Activated T-cell treated with anti-CD3 and anti-CD28 coated beads, Interleukin-2, amount 50 U/mL, for 72 hours (primary cell): ENCODE results near the gene BRSK2. TPM values are rescaled to one million over a fixed set of nuclear protein-coding genes. Genes with fewer than 3 reads are reported as not detected.
"Not testable (repeated sequence)": the region's sequence is repeated elsewhere in the genome, so short reads cannot be mapped to it uniquely, and the experiment has no call there.

Source experiments
- ATAC-seq, 2 donors: fragments of 150-1000 bp; cut with Tn5 transposase; replicated peaks in 1 of 2; 2 replicates each; pipeline ENCODE4 v1.10.0; 2021; ENCODE audit warnings: moderate library complexity in 2 of 2, mild to moderate bottlenecking in 1 of 2
- DNase-seq, 2 donors: peaks; one replicate each; pipeline ENCODE4 v3.0.0; 2021 to 2022; ENCODE audit warnings: mixed read lengths in 1 of 2
- H3K27ac Mint-ChIP-seq: one replicate; pipeline ENCODE4 v1.8.0; 2022; ENCODE audit warnings: mild to moderate bottlenecking, moderate library complexity, mixed read lengths
- H3K27me3 Mint-ChIP-seq: one replicate; pipeline ENCODE4 v1.8.0; 2022; ENCODE audit warnings: low read depth, mixed read lengths
- H3K36me3 Mint-ChIP-seq, 2 donors: one replicate each; pipeline ENCODE4 v1.8.0; 2022; ENCODE audit warnings: mixed read lengths in 2 of 2, mild to moderate bottlenecking in 1 of 2; ENCODE audit not compliant: insufficient read depth in 2 of 2
- H3K4me1 Mint-ChIP-seq: one replicate; pipeline ENCODE4 v1.8.0; 2022; ENCODE audit warnings: low read depth, mixed read lengths
- H3K4me3 Mint-ChIP-seq, 2 donors: one replicate each; pipeline ENCODE4 v1.8.0; 2022; ENCODE audit warnings: mild to moderate bottlenecking in 2 of 2, mixed read lengths in 2 of 2, moderate library complexity in 2 of 2
- H3K9me3 Mint-ChIP-seq, 2 donors: one replicate each; pipeline ENCODE4 v1.8.0; 2022; ENCODE audit warnings: mixed read lengths in 2 of 2
- total RNA-seq, 2 donors: library from RNA; stranded (reverse); gene quantifications; one replicate each; pipeline ENCODE4 v1.2.3, GENCODE V29; 2022

Gene BRSK2
- total RNA-seq, 2 donors from 2014 or later, result 0.51 to 0.84 TPM

GRCh38 chr11:1419811-1420210 lies 30.1 kb downstream of the BRSK2 start:
- H3K27me3 Mint-ChIP-seq, result no peaks in the 10 kb centered on the region
- DNase-seq, result no peak
- no peak overlapping the region for H3K27ac Mint-ChIP-seq
- H3K9me3 Mint-ChIP-seq, result peaks cover 1 to 15% of the 10 kb centered on the region in 2 donors
- H3K4me1 Mint-ChIP-seq, result no peaks in the 10 kb centered on the region
- no peak for ATAC-seq
- no peak overlapping the region for H3K4me3 Mint-ChIP-seq
- H3K36me3 Mint-ChIP-seq, result peaks cover 10 to 21% of the 10 kb centered on the region in 2 donors

DNA sequence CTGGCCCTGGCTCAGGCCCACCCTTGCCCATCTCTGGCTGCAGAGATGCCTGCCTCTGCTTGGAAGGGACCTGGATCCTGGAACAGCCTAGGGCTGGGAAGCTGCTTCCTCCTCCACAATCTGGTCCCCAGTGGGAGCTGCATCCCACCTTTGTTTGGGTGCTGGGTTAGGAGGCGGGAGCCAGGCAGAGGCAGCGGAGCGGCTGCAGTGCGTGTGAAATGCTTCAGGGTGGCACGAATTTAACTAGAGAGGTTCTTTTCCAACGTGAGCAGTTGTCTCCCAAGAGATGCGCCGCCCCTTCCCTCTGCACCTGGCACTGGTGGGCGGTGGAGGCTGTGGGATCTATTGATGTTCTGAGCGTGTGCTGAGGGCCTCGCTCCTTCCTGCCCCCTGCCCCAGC lies 31.6 kb downstream of the BRSK2 start:
- Mint-ChIP-seq H3K4me3 (no peak overlapping the region), H3K27ac (no peak overlapping the region), H3K9me3 (peaks cover 1 to 15% of the 10 kb centered on the region in 2 donors), H3K27me3 (no peaks in the 10 kb centered on the region), H3K36me3 (peaks cover 10 to 21% of the 10 kb centered on the region in 2 donors), H3K4me1 (no peaks in the 10 kb centered on the region)
- ATAC-seq (no peak), DNase-seq (no peak)

DNA sequence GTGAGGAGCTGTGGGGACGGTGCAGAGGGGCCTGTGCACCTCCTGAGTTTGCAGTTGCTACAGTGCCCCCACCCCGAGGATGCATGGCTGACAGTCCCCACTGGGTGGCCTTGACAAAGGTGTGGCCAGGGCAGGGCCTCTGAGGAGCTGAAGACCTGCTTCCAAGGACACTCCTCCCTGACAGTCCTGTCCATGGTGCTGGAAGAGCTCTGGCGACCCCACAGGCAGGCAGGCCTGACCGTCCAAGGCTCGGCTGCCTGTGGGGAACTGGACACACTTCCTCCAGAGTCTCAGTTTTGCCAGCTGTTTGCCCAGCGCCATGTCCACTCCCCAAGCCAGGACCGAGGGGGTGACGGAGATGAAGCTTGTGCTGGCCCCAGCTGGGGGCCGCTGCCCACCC lies 32.7 kb downstream of the BRSK2 start:
- no peaks in the 10 kb centered on the region for H3K4me1 Mint-ChIP-seq
- no peaks in the 10 kb centered on the region for H3K27me3 Mint-ChIP-seq
- DNase-seq (no peak), ATAC-seq (no peak)
- peaks cover 1 to 9% of the 10 kb centered on the region in 2 donors for H3K9me3 Mint-ChIP-seq
- peaks cover 7 to 13% of the 10 kb centered on the region in 2 donors for H3K36me3 Mint-ChIP-seq
- no peak overlapping the region for H3K4me3 Mint-ChIP-seq
- H3K27ac Mint-ChIP-seq, result no peak overlapping the region

- DNase-seq, result no peak
- H3K36me3 Mint-ChIP-seq, result peaks cover 6 to 13% of the 10 kb centered on the region in 2 donors
- no peaks in the 10 kb centered on the region for H3K27me3 Mint-ChIP-seq
- no peak overlapping the region for H3K4me3 Mint-ChIP-seq
- ATAC-seq, result no peak
- no peak overlapping the region for H3K27ac Mint-ChIP-seq
- no peaks in the 10 kb centered on the region for H3K4me1 Mint-ChIP-seq
- H3K9me3 Mint-ChIP-seq, result peaks cover 1 to 9% of the 10 kb centered on the region in 2 donors
Measured at GRCh38 chr11:1422981-1423380, 33.2 kb downstream of the BRSK2 start.

DNA sequence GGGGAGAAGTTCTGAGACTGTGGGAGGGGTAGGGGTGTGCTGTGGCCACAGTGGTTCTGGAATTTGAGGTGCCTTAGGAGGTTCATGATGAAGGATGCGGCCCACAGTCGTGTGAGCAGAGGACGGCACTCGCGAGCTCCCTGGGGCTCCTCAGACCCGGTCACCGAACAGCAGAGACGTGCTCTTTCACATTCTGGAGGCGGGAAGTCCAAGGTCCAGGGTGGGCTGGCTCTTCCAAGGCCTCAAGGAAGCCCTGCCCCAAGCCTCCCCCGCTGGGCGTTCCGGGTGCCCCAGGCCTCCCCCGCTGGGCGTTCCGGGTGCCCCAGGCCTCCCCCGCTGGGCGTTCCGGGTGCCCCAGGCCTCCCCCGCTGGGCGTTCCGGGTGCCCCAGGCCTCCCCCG lies 33.7 kb downstream of the BRSK2 start:
- H3K4me3 Mint-ChIP-seq, H3K27me3 Mint-ChIP-seq, H3K27ac Mint-ChIP-seq, H3K4me1 Mint-ChIP-seq, ATAC-seq, H3K9me3 Mint-ChIP-seq, DNase-seq: not testable (repeated sequence)
- peaks cover 4 to 13% of the 10 kb centered on the region in 2 donors for H3K36me3 Mint-ChIP-seq

GRCh38 chr11:1425006-1425405 lies 35.3 kb downstream of the BRSK2 start:
- H3K9me3 Mint-ChIP-seq, result peaks cover under 1 to 4% of the 10 kb centered on the region in 2 donors
- DNase-seq, result no peak
- no peaks in the 10 kb centered on the region for H3K27me3 Mint-ChIP-seq
- H3K36me3 Mint-ChIP-seq, result peaks cover 0 to under 1% of the 10 kb centered on the region in 2 donors
- no peaks in the 10 kb centered on the region for H3K4me1 Mint-ChIP-seq
- no peak overlapping the region for H3K4me3 Mint-ChIP-seq
- no peak overlapping the region for H3K27ac Mint-ChIP-seq
- ATAC-seq, result no peak

DNA sequence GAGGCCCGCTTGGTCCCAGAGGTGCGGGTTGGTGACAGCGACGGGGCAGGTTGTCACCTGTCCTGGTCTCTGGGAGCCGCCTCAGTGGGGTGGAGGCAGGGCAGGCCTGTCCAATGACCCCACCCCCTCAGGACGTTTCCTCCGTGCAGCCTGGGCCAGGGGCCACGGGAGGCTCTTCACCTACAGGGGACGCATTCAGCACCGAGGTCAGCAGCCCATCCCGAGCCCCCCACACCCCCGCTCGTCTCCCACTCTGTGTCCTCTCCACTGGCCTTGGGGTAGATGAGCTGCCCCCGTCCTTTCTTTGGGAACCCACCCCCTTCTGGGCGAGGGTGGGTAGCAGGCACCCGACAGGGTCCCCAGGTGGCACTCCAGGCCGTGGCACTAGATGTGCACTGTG lies 35.7 kb downstream of the BRSK2 start:
- Mint-ChIP-seq H3K4me1 (no peaks in the 10 kb centered on the region), H3K27me3 (no peaks in the 10 kb centered on the region), H3K36me3 (no peaks in the 10 kb centered on the region), H3K4me3 (no peak overlapping the region), H3K9me3 (peaks cover 0 to 4% of the 10 kb centered on the region in 2 donors), H3K27ac (no peak overlapping the region)
- DNase-seq, result no peak
- ATAC-seq, result no peak

DNA sequence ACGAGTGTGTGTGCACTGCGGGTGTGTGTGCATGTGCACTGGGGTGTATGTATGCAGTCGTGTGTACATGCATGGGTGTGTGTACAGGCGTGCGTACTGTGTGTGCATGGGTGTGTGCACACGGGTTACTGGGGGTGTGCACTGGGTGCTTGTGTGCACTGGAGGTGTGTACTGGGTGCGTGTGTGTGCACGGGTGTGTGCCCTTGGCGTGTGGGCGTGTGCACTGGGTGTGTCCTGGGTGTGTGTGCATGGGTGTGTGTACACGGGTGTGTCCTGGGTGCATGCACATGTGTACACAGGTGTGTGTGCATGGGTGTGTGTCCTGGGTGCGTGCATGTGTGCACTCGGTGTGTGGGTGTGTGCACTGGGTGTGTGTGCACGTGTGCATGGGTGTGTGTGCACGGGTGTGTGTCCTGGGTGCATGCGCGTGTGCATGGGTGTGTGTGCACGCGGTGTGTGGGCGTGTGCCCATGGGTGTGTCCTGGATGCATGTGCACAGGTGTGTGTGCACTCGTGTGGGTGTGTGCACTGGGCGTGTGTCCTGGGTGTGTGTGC lies 39.1 kb downstream of the BRSK2 start:
- Mint-ChIP-seq H3K4me3 (no peak overlapping the region), H3K27ac (no peak overlapping the region), H3K27me3 (no peaks in the 10 kb centered on the region), H3K4me1 (no peaks in the 10 kb centered on the region), H3K9me3 (peaks cover 0 to 4% of the 10 kb centered on the region in 2 donors), H3K36me3 (no peaks in the 10 kb centered on the region)
- DNase-seq (no peak), ATAC-seq (no peak)

GRCh38 chr11:1433568-1433967 lies 43.8 kb downstream of the BRSK2 start:
- Mint-ChIP-seq H3K9me3 (peaks cover 0 to 4% of the 10 kb centered on the region in 2 donors), H3K27ac (no peak overlapping the region), H3K36me3 (no peaks in the 10 kb centered on the region), H3K4me1 (no peaks in the 10 kb centered on the region), H3K4me3 (no peak overlapping the region), H3K27me3 (no peaks in the 10 kb centered on the region)
- DNase-seq, result no peak
- no peak for ATAC-seq

GRCh38 chr11:1433977-1434640 lies 44.4 kb downstream of the BRSK2 start:
- Mint-ChIP-seq H3K36me3 (no peaks in the 10 kb centered on the region), H3K27me3 (no peaks in the 10 kb centered on the region), H3K27ac (no peak overlapping the region), H3K4me1 (no peaks in the 10 kb centered on the region), H3K4me3 (no peak overlapping the region), H3K9me3 (peaks cover 0 to under 1% of the 10 kb centered on the region in 2 donors)
- no peak for ATAC-seq
- no peak for DNase-seq

GRCh38 chr11:1435479-1435819 lies 45.7 kb downstream of the BRSK2 start:
- not testable (repeated sequence) for H3K27ac Mint-ChIP-seq, ATAC-seq, H3K4me3 Mint-ChIP-seq

GRCh38 chr11:1435820-1436467 lies 46.2 kb downstream of the BRSK2 start:
- no peaks in the 10 kb centered on the region for H3K9me3 Mint-ChIP-seq
- no peaks in the 10 kb centered on the region for H3K36me3 Mint-ChIP-seq
- H3K4me1 Mint-ChIP-seq, result no peaks in the 10 kb centered on the region
- H3K27ac Mint-ChIP-seq, result no peak overlapping the region
- ATAC-seq (peak in 1 of 2 donors; percentile 36), DNase-seq (no peak)
- H3K4me3 Mint-ChIP-seq, result no peak overlapping the region
- H3K27me3 Mint-ChIP-seq, result no peaks in the 10 kb centered on the region

More at GRCh38 chr11:1435479-1435819, 45.7 kb downstream of the BRSK2 start:
- H3K9me3 Mint-ChIP-seq, H3K27me3 Mint-ChIP-seq, H3K36me3 Mint-ChIP-seq, H3K4me1 Mint-ChIP-seq, DNase-seq: not testable (repeated sequence)

- no peaks in the 10 kb centered on the region for H3K4me1 Mint-ChIP-seq
- ATAC-seq (peak in 1 of 2 donors; percentile 16), DNase-seq (no peak)
- no peak overlapping the region for H3K27ac Mint-ChIP-seq
- H3K36me3 Mint-ChIP-seq, result no peaks in the 10 kb centered on the region
- no peaks in the 10 kb centered on the region for H3K9me3 Mint-ChIP-seq
- no peak overlapping the region for H3K4me3 Mint-ChIP-seq
- H3K27me3 Mint-ChIP-seq, result no peaks in the 10 kb centered on the region
Measured at GRCh38 chr11:1436468-1437039, 46.8 kb downstream of the BRSK2 start.
